Inferior parietal cortex (tissue), 1 donor: ENCODE results near the gene CEBPG.
A peak's percentile ranks its signal among the peaks of the same experiment; 100 is the strongest.

Experiments used
- DNase-seq: peaks from one replicate; pipeline ENCODE4 v3.0.0-alpha.2; 2016; ENCODE audit errors: extremely low spot score

CEBPG gene

DNA sequence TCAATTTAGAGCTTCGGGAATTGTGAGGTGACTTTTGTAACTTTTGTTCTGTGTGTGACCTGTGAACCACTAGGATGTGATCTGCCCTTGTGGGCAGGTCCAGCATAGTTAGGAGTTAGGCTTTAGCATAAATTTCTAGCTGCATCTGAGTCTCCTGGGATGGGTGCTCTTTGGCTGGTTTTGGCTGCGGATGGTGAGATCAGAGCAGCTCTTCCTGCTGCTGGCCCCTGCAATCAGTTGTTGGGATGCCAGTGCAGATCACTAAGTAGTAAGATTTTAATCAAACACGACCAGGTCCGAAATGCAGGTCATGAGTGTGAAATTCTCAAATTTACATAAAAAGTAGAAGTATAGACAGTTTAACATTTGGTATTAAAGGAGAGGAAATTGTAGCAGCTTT is 8.5 kb downstream of the CEBPG start:
- DNase-seq, result no peak

DNA sequence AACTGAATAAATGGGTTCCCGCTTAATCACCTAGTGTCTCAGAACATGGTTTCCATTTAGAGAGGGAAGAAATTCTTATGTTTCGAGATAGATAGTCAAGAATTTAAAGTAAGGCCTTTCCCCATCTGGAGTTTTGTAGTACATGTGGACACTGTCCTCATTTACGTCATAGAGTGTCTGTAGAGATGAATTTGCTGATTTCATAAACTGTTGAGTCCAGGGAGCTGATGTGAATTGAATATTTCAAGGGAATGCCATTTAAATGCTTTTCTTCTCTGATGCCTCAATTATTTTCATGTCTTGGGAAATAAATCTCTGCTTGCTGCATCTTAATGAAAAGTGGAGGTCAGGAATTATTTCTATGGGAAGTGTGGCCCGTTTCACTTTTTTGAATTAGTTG is 9.5 kb downstream of the CEBPG start:
- no peak for DNase-seq

DNA sequence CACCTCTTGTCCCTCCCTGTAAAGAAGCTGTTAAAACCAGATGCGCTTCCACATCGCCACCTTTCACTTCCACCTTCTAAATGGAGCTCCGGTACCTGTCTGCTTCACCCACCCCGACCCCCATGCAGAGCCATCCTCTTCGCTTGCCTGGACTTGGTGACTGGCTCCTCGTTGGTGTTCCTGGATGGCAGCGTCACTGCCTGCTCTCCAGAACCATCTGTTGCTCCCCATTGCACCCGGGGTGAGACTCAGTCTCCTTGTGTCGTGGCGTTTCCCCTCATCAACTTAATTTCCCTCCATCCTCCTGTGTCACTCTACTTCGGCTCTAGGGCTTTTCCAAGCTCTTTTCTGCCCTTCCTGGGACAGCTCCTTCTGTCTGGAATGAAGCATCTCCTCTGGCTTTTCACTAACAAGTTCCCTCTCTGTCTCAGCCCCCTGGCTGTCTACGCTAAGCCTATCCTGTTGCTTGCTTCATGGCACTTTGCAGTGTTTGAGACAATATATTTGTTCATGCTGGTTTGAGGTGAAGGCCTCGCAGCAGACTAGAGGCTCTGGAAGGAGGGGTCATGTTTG is 10.3 kb downstream of the CEBPG start:
- DNase-seq, result no peak

DNA sequence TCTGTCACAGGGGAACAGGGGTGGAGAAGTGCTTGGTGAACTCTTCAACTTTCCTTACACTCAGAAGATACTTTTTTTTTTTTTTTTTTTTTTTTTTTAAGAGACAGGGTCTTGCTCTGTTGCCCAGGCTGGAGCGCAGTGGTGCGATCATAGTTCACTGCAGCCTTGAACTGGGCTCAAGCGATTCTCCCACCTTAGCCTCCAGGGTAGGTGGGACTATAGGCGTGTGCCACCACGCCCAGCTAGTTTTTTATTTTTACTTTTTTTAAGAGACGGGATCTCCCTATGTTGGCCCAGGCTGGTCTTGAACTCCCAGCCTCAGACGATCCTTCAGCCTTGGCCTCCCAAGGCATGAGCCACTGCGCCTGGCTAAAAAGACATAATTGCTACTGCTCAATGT is 11.5 kb downstream of the CEBPG start:
- no peak for DNase-seq

DNA sequence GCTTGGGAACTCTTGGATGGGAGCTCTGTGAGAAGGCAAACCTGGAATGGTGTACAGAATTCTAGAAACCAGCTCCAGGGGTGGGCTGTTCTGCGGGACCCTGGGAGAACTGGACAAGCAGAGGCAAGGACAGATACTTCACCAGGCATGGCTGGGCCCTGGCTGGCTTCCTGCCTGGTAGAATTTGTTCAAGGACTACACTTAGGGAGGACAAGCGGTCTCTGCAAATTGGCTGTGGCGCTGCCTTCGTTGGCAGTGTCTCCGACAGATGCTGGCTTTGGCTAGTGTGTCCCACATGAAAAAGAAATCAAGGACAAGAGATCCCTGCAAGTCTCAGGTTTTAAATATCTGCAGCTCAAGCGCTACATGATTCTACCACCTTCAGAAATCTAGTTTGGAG is 12.4 kb downstream of the CEBPG start:
- DNase-seq, result peak; percentile 49

DNA sequence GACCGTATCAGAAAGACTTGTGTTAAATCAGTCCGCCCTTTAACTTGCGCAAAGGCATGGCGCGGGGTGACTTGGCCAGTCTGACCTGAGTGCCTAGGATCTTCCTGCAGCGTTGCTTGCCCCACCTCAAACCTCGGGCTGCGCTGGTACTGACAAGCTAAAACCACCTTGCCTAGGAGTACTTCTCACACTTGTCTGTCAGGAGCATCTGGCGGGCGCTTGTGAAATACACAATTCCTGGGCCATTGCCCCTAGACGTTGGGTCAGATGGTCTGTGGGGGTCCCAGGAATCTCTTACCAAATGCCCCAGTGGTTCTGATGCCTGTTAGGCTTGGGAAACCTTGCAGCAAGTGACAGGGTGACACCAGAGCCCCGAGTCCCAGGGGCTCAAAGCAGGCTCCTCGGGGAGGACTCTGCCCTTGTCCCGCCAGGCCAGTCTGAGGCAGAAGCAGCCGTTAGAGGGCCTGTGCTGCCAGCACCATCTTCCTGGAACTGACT is 12.9 kb downstream of the CEBPG start:
- no peak for DNase-seq

DNA sequence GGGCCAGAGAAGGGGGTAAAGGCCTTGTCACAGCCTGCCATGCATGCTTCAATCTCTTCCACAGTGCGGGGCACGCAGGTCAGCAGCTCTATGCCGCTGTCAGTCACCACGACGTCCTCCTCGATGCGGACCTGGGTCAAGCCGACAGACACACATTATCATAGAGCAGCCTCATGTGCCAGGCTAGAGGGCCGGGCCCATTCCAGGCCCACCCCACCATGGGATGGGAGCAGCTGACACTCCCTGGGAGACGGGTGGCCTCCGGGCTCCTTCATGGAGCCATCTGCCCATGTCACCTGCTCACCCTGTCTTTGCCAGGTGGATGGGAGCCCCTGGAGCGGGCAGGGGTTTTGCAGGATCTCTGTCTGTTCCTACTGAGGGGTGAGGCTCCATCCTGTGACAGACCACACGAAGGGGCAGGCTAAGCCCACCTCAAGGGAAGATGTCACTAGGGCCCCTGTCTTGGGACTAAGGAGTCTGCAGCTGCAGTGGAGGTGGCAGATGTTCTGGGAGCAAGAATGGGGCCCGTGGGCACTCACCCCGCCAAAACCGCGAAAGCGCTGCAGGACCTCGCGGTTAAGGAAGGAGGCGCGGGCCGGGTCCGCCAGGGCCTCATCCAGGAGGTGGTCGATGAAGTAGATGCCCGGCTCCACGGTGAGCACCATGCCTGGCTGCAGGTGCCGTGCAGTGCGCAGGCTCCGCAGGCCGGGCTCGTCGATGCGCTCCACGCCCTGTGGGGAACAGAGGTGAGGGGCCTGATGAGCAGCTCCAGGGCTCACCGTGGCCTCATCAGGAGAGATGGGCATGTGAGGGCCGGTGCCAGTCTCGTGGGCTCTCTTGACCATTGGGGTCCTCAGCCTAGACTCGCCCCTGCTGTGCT is 14.1 kb downstream of the CEBPG start:
- DNase-seq, result no peak

DNA sequence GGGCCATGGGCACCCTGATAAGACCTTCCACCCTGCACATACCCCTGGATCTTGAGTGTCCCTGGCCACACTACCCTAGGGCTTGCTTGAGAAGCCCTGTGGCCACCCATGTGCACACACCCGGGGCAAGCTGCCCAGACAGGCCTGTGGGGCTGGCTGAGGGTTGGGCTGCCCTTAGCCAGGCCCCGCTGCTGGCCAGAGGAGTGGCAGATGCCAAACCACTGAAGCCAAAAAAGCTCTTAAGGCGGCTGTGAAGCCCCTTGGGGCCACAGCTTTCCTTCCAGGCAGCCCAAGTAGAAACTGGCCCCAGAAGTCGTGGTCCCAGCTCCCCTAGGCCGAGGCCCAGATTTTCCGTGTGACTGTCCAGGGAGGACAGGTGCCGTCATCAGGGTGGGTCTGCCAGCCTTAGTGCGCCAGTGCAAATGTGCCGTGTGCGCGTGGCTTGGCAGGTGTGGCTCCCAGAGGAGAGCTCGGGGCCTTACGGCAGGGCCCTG is 14.8 kb downstream of the CEBPG start:
- no peak for DNase-seq

DNA sequence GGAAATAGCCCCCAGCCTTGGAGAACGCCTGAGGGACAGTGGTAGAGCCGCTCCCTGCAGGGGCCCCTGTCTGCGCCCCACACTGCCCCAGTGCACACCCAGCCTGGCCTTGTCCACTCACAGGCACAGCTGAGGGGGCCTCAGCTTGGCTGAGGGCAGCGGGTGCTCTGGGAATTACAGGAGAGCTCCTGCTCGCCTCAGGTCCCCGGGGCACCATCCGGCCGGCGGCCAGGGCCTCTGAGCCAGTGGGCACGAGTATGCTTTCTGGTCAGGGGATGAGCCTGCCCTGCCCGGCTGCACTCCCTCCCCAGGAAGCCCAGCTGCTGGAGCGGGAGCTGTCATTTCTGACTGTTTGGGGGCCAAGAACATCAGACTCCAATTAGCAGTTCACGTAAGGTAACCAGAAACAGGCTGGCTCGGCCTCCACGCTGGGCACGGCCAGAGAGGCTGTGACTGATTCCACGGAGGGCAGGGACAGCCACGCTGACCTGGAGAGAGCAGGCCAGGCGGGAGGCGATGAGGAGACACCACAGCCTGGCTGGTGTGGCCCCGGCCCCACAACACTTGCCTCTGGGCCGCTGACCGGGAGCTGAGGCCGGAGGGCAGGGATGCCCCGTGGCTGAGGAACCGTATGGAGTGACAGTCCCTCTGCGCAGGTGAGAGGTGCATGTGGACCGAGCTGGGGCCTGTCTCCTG is 15.4 kb downstream of the CEBPG start:
- no peak for DNase-seq

DNA sequence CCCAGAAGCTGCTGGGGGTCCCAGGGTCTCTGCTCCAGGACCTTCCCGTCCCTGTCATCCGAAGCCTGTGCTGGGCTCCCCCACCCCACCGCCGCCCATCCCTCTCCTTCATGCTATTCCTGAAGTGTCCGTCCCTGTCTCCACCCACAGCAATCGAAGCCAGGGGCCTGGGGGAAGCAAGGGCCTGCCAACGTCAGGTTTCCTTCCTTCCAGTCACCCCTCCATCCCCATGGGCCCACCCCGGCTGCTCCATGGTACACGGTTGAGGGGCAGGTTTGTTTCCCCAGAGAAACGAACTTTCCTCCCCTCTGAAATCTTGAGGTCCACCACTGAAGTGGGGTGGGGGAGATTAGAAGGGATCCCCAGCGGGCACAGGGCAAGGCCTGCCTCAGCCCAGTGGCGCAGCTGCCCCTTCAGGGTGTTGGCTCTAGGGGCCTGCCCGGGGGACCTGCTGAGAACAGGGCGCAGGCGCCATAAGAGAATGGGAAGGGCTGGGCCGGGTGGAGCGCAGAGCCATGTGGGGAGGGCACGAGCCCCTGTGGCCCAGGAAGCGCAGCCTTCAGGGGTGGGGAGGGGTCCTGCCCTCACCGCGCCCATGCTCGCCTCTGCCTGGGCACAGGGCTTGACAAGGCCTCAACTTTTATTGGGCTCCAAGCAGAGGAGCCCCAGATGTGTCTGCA is 16.1 kb downstream of the CEBPG start:
- DNase-seq, result no peak

DNA sequence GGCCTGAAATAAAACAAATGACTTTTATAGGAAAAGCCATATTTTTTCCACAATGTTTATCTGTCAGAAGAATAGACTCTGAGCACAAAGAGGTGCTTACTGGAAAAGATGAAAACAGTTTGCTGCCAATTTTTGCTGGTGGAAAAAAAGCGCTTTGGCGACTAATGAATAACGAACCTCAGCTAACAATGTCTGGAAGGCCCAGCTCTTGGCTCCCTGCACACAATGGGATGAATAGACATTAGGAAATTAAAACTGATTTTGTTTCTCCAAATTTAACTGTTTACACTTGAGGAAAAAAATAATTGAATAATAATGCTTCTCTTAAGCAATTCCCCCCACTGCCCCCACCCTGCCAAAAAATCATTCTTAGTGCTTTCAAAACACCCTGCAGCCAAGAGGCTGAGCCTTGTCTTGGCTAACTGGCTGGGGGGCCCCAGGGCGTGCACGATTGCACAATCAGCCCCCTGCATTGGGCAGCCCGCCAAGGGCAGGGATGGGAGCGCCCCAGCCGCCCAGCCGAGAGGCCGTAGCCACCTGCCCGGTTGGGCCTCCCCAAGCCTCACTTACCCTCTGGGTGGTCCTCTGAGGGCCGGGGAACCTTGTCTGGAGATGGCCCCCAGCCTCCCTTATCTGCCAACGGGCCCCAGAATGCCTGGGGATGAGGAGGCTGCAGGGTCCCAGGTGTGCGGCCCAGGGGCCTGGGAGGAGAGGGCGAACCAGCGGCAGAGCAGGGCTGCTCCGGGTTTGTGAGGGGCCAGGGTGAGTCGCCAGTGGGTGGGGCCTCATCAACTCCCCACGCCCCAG is 16.8 kb downstream of the CEBPG start:
- peak; percentile 36 for DNase-seq

DNA sequence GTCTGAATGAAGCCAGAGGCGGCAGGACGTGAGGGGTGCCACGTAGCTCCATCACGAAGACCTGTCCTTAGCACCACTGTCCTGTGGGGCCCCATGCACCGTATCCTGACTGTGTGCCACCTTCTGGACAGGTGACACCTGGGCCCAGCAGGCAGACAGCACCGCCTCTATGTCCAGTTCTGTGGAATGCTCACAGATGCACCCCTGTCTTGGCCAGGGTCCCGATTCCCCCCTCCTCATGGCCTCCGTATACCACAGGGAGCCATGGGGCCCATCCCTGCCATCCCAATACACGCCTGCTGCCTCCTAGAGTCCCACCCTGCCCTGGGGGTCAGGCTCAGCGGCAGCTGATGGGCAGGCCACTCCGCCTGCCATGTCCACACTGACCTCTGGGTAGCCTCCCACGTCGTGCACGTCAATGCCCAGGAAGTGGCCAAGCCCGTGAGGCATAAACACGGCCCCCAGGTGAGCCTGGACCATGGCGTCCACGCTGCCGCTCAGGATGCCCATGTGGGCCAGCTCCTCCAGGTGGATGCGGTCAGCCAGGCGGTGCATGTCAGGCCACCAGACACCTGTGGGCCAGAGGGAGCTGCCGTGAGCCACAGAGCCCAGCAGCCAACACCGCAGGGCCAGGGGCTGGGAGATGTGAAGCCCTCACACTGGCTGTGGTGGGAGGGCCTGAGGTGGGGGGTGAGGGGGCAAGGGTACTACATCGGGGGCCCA is 17.6 kb downstream of the CEBPG start:
- DNase-seq, result no peak

DNA sequence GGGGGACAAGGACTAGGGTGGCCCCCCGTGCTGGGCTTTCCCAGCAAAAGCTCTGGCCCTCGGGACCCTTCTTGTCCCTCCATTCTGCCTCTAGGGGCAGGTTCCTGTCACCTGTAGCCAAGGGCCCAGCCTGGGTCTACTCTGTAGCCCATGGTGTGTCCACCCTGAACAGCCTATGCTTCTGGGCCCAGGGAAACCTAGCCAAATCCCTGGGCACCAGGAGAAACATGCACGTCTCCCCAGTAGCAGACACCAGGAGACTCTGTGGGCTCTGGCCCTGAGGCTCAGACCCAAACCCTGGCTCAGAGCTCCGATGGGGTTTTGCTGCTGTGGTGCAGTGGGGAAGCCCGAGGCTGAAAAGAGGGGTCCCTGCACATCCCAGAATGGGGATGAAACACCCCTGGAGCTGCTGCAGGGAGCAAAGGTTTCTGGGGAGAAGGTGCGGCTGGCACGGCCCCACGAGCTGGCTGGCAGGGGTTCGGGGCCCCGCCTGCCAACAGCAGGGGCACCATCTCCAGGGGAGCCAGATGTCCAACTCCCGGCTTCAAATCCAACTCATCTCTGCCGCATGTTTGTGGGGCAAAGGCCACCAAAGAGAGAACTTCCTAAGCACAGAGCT is 18.2 kb downstream of the CEBPG start:
- no peak for DNase-seq

DNA sequence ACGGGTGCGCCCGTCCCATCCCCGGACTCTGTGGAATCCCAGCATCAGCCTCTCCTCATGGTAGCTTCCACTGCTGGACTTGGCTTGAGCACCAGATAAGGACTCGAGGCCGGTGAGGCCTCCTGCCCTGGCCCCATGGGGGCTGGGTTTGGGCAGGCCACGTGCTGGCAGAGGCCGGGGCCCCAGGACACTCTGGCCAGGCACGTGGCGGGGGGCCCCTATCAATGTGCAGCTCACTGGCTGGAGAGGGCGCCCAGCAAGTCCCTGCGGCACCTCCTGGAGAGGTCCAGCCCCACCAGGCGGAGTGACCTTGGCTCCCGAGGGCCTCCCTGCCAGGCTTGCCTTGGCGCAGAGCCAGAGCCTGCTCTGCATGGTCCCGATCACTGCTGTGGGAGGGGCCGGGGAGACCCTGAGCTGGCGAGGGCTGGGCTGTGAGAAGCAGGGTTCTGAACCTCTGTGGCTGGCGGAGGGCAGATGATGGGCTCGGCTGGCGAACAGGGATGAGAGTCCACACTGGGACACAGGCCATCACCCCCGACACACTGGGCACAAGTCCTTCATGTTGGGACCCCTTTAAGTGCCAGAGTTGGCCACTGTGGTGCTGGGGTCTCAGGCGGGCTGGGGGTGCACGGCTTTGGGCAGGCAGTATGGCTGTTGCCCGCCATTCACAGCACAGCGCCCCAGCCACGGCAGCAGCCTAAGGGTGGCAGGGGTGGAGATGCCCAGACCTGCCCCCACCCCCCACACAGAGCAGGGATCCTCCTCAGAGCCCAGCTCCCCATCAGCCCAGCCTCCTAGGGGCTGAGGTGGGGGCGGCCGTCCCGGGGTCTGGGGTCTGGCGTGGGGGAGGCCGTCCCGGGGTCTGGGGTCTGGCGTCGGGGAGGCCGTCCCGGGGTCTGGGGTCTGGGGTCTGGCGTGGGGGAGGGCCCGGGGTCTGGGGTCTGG is 19.1 kb downstream of the CEBPG start:
- no peak for DNase-seq

DNA sequence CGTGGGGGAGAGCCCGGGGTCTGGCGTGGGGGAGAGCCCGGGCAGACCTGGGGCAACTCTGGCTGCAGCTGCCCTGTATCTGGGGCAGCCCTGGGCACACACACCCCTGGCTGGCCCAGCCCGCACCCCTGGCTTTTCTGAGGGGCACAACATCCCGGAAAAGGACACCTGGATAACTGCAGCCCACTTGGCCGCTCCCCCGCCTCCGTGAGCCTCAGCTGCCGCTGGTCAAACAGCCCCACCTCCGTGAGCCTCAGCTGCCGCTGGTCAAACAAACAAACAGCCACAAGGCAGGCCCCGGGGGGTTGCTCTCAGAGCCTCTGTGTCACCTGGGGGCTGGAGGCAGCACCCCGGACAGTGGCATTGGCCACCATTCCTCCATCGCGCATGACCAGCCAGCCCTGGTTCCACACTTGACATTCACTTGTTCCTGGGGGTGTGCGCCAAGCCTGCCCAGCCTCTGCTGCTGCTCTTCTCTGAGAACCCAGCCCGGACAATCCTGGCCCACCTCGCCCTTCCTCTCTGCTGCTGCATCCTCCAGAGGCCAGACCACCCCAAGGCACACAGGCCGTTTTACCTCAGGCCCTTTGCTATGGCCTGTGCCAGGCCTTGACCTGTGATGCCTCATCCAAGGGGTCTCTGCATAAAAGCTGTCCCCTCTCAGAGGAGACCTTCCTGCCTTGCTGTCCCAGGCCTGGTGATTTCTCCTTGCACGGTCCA is 19.9 kb downstream of the CEBPG start:
- DNase-seq, result no peak

DNA sequence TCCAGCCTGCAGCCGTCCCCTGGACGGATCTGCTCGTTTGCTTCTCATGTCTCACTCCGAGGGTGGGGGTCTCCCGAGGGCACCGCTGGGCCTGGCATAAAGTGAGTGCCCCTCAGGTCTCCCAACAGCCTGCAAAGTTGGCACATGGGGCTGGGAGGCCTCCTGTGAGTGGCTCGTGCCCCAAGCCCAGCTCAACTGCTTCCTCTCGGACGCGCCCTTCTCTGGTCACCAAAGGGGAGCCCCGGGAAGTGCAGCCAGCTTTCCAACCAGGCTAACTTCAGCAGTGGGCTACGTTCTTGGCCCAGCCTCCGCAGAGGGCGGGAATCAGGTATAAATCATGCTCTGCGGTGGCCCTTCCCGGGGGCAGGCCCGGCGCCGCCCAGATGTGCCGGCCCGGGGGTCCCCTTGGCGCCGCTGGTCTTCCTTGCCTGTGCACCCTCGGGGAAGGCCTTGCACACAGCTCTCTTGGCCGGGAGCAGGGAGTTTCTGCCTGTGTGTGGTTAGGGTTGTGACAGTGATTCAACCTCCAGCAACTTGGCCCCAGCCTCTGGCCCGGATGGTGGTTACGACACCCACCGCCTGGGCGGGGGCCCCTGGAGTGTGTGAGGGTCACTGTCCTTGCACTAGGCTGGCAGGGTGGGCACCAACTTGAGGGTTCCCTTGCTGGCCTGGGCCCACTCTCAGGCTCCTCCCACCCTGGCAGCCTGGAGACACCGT is 20.7 kb downstream of the CEBPG start:
- no peak for DNase-seq

DNA sequence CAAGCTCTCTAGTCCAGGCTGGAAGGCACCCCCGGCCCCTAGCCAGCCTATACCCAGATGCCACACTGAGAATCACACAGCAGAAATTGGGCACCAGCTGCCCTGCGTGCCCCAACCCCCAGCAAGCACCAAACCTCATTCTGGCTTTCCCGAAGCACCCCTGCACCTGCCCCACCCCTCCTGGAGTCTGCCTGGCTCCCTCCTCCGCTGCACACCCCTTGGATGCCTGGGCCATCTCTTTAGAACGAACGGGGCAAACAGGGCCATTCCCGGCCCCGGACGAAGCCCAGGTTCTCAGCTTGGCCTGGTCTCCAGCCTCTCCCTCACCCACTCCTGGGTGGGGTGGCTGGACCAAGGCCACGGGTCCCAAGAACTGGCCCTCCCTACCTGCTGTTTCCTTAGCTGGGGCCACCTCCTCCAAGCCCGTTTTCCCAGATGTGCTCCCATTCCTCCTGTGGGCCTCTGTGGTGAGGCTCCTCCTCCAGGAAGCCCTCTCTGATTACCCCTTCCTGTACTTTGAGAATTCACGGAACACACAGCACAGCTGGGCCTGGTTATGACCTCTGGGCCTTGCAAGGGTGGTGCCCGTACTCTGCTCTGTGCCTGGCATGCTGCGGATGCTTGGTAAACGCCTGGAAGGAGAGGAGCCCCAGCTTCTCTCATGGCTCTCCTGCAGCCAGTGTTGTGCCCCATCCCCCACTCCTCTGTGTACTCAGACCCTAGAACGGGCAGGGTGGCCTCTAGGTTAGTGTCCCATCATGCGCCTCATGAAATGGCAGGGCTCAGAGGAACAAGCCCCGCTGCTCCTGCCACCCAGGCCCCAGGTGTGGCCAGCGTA is 21.4 kb downstream of the CEBPG start:
- DNase-seq, result no peak
